ENCODE measurements around the gene TVP23C.
"Not testable (repeated sequence)": the region's sequence is repeated elsewhere in the genome, so short reads cannot be mapped to it uniquely, and the experiment has no call there.

The TVP23C gene

DNA sequence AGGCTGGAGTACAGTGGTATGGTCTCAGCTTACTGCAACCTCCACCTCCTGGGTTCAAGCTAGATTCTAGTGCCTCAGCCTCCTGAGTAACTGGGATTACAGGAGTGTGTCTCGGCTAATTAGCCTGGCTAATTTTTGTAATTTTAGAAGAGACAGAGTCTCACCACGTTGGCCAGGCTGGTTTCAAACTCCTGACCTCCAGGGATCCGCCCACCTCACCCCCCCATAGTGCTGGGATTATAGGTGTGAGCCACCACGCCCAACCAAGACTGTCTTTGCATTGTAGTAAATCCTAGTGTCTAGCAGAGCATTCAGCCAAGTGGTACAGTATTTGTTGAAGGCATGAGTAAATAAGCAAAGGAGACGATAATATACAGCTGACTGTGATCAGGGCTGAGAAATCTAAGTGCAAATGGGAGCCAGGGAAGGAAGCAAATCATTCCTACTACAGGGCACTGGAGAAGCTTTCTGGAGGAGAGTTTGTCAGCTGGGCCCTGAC is 5.9 kb downstream of the TVP23C start:
- H3K27ac Mint-ChIP-seq; H3K4me3 Mint-ChIP-seq; H3K36me3 Mint-ChIP-seq (ENCODE audit: low read depth); H3K27me3 Mint-ChIP-seq (ENCODE audit: low read depth); H3K9me3 Mint-ChIP-seq: not testable (repeated sequence)
- H3K4me1 Mint-ChIP-seq (ENCODE audit: low read depth) = peaks cover 14% of the 10 kb centered on the region

DNA sequence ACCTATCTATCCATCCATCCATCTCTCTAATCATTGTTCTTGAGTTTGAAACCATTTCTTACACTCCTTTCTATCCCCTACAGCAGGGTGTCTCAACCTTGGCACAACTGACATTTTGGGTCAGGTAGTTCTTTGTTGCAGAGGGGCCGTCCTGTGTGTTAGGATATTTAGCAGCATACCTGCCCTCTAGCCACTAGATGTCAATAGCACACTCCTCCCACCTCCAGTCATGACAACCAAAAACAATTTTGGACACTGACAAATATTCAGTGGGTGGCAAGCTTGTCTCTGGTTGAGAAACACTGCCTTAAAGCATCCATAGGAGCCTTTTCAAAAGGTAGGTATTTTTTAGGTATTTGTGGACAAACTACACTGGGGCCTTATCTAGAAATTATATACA is 10.4 kb downstream of the TVP23C start:
- H3K27ac Mint-ChIP-seq; H3K36me3 Mint-ChIP-seq (ENCODE audit: low read depth); H3K9me3 Mint-ChIP-seq; H3K4me3 Mint-ChIP-seq; H3K27me3 Mint-ChIP-seq (ENCODE audit: low read depth); H3K4me1 Mint-ChIP-seq (ENCODE audit: low read depth): not testable (repeated sequence)

DNA sequence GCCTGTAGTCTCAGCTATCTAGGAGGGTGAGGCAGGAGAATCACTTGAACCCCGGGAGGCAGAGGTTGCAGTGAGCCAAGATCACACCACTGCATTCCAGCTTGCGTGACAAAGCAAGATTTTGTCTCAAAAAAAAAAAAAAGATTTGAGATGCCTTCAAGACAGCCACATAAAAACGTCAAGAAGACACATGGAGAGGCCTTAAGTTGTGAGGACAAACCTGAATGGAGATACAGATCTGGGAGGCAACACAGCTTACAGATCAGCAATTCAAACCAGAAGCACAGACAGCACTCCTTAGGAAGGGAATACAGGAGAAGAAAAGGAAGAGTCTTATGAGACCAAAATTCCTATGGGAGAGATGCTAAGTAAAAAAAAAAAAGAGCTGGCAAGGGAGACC is 13.7 kb downstream of the TVP23C start:
- H3K4me1 Mint-ChIP-seq (ENCODE audit: low read depth); H3K27ac Mint-ChIP-seq; H3K9me3 Mint-ChIP-seq; H3K4me3 Mint-ChIP-seq; H3K27me3 Mint-ChIP-seq (ENCODE audit: low read depth): not testable (repeated sequence)
- peaks cover 15% of the 10 kb centered on the region for H3K36me3 Mint-ChIP-seq (ENCODE audit: low read depth)

DNA sequence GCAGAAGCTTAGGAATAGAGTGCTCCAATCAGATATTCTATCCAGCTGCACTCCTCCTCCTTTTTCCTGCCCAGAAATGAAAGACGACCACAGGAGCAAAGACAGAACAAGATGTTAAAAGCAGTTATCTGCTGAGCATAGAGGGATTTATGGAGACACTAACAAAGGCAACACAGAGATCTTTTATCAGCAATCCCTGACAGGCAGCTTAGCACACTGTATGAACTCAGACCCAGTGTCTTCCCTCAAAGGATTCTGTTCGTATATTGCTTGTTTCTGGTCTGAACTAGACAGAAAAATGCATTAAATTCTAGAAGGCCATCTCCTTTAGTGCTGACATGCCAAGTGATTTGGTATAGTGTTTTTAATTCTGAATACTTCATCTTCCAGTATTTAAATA is 16.7 kb downstream of the TVP23C start:
- H3K9me3 Mint-ChIP-seq; H3K4me1 Mint-ChIP-seq (ENCODE audit: low read depth); H3K27ac Mint-ChIP-seq; H3K27me3 Mint-ChIP-seq (ENCODE audit: low read depth); H3K4me3 Mint-ChIP-seq: not testable (repeated sequence)
- peaks cover 17% of the 10 kb centered on the region for H3K36me3 Mint-ChIP-seq (ENCODE audit: low read depth)

DNA sequence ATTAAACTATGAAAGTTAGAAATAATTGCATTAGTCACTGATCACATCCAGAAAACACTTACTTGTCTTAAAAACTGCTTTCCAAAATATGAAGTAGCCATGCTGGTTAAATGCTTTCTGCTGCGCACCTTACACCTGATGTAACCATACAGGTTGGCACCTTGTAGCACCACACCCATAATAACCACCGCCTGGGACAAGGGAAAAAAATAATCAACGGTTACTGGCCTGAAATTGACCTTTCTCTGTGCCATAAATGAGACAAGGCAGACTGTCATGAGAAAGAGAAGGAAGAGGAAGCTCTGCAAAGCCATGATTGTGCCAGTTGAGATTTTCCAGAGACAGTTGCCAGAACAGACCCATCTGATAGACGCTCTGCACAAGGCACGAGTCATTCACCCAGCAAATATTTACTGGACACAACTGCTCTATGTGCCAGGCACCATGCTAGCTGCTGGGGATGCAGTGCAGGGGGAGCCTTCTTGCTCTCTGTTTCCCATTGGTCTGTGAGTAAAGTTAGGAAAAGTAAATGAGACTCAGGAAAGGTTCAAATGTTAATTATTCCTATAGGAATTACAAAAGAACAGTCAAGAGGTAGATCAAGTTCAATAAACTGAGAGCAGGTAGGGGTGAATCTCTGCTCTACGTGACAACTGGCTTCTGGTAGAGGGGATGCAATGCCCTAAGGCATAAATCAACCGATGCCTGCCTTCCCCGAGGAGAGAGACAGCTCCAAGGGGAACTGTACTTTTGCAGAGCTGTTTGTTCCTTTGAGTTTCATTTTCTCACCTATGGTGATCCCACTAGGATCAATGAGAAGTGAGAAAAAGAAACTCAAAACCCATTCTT is 22.7 kb downstream of the TVP23C start:
- peaks cover 20% of the 10 kb centered on the region for H3K36me3 Mint-ChIP-seq (ENCODE audit: low read depth)
- not testable (repeated sequence) for H3K9me3 Mint-ChIP-seq; H3K27me3 Mint-ChIP-seq (ENCODE audit: low read depth); H3K4me3 Mint-ChIP-seq; H3K4me1 Mint-ChIP-seq (ENCODE audit: low read depth); H3K27ac Mint-ChIP-seq

DNA sequence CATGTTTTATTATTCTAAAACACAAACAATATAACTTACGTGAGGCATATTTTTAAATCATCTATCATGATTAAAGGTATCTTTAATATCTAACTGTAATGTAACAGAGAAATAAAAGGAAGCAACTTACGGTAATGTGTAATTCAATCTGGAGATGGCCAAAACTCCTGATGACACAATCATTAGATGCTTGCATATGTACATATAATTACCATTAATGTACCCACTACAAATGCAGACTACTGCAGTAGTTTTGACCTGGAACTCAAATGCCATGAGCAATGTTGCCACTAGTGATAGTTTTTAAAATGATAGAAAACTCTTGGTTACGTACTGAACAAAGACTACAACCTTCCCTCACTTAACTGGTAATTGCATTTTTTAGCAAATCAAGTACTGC is 30.2 kb downstream of the TVP23C start:
- peaks cover 25% of the 10 kb centered on the region for H3K36me3 Mint-ChIP-seq (ENCODE audit: low read depth)
- not testable (repeated sequence) for H3K27ac Mint-ChIP-seq; H3K4me3 Mint-ChIP-seq; H3K4me1 Mint-ChIP-seq (ENCODE audit: low read depth); H3K27me3 Mint-ChIP-seq (ENCODE audit: low read depth); H3K9me3 Mint-ChIP-seq

DNA sequence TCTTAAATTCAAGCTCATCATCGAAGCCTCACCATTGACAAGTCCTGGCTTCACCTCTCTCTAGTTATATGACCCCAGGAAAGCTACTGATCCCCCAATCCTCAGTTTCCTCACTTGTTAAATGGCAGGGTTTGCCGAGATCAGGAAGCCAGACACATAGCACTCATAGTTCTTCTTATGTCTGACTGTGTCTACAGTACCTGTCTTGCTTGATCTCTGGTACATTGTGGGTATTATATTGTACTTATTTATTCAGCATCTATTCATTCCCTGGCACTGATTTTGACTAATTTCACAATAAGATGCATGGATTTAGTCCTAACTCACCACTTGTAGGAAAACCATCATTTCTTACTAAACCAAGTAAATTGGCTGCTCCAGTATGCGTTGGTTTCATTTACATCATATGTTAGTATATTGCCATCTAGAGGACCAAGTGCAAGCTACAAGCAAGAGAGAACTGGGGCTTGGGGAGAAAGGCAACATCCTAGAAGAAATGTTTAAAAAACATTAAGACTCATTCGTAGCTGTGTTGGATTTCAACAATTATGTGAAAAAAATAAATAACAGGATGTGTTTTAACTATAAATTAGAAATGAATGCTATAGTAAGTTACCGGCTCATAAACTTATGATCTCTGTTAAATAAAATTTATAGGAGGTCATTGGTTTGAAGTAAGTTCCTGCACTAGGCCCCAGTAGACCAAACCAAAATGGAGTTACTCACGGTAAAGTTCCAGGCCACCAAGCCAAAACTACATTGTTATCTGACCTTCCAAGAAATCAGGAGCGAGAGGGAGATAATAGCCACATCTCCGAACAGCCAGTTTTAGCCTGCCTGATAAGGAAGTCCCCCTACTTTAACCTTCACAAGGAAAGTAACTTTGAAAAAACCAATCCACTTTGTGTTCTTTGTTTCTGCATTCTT is 36.7 kb downstream of the TVP23C start:
- not testable (repeated sequence) for H3K4me1 Mint-ChIP-seq (ENCODE audit: low read depth); H3K4me3 Mint-ChIP-seq; H3K27me3 Mint-ChIP-seq (ENCODE audit: low read depth); H3K27ac Mint-ChIP-seq; H3K9me3 Mint-ChIP-seq
- peaks cover 18% of the 10 kb centered on the region for H3K36me3 Mint-ChIP-seq (ENCODE audit: low read depth)

DNA sequence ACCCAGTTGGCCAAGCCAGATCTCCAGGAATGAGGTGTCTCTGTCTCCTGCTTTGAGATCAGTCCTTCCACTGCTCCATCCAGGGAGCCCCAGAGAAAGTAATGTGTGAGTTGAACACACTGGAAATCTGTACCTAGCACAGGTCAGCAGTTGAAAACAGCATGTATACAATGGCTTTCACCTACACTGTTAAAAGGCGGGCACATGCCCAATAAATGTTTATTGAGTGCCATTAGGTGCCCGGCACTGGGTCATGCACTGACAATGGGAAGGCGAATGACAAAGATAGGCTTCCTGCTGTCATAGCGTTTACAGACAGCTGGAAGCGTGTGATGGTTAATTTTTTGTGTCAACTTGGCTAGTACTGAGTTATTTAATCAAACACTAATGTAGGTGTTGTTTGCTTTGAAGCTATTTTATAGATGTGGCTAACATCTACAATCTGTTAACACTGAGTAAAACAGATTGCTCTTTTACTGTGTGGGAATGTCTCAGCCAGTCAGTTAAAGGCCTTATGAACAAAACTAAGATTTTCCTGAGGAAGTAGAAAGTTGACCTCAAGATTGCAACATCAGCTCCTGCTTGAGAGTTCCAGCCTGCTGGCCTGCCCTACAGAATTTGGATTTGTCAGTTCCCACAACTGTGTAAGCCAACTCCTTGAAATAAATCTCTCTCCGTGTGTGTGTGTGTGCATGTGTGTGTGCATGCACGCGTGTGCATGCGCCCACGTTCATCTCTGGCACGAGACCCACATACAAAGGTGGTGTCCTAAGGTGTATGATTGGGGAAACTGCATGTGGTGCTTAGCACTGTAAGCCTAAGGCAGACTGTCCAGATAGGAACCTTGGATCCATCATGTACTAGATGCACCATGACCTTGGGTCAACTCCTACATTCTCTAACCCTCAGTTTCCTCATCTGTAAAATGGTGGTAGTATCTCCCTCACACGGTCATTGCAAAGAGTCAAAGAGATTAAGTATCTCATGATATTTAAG is 38.0 kb downstream of the TVP23C start:
- not testable (repeated sequence) for H3K27ac Mint-ChIP-seq; H3K9me3 Mint-ChIP-seq; H3K36me3 Mint-ChIP-seq (ENCODE audit: low read depth); H3K4me1 Mint-ChIP-seq (ENCODE audit: low read depth); H3K27me3 Mint-ChIP-seq (ENCODE audit: low read depth); H3K4me3 Mint-ChIP-seq

DNA sequence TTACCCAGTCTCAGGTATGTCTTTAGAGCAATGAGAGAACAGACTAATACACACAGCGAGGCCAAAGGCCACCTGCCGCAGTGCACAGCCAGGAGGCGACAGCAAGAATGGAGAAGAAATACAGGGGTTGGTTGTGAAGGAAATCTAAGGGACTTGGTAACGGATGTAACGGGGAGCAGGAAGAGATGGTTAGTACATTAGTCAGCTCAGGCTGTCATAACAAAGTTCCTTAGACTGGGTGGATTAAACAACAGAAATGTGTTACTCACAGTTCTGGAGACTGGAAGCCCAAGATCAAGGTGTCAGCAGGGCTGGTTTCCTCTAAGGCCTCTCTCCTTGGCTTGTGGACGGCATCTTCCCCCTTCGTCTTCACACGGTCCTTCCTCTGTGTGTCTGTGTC is 47.1 kb downstream of the TVP23C start:
- H3K27me3 Mint-ChIP-seq (ENCODE audit: low read depth) = no peaks in the 10 kb centered on the region
- H3K36me3 Mint-ChIP-seq (ENCODE audit: low read depth) = peaks cover 21% of the 10 kb centered on the region
- no peak overlapping the region for H3K4me3 Mint-ChIP-seq
- H3K4me1 Mint-ChIP-seq (ENCODE audit: low read depth) = peaks cover 3% of the 10 kb centered on the region
- H3K9me3 Mint-ChIP-seq = no peaks in the 10 kb centered on the region
- no peak overlapping the region for H3K27ac Mint-ChIP-seq

DNA sequence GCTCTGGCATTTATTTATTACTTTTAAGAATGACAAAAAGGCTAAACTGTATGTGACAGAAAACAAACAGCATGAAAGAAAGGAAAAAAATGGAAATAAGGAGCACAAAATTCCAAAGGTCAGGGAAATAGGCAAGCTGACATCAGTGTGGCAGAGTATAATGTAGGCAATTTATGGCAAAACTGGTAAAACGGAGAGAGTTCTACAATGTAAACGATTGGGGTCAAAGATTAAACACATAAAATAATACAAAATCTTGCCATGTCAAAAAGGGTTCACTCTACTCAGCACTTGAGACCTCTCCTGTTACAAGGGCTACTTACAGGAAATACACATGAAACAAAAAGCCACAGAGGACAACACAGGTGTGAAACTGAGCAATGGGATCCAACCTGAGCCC is 48.8 kb downstream of the TVP23C start:
- no peaks in the 10 kb centered on the region for H3K27me3 Mint-ChIP-seq (ENCODE audit: low read depth)
- H3K4me1 Mint-ChIP-seq (ENCODE audit: low read depth) = peaks cover 3% of the 10 kb centered on the region
- H3K4me3 Mint-ChIP-seq = no peak overlapping the region
- H3K9me3 Mint-ChIP-seq = no peaks in the 10 kb centered on the region
- no peak overlapping the region for H3K27ac Mint-ChIP-seq
- H3K36me3 Mint-ChIP-seq (ENCODE audit: low read depth) = peaks cover 26% of the 10 kb centered on the region

DNA sequence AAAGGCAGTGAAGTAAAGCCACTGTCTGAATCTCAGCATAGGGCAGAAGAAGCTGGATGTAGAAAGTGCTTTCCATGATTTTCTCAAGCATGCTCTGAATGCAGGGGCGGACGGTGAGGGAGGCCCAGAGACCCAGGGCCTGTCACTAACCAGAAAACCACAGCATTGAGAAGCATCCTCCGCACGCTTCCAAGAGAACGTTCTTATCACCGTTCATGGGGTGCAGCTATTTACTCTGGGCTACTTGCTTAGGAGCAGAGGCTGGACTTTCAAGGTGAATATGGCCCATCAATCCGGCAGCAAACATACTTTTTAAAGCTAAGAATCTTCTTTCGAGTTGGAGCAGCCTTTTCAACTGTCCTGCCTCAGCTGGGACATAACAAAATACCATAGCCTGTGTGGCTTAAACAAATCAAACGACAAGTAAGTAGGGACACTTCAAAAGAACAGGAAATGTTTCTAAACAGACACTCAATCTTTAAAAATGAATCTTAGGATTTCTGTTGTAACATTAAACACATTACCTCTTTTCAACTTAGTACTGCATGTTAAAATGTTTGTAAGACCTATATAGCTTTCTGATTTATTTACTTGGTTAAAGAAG is 49.3 kb downstream of the TVP23C start:
- Mint-ChIP-seq H3K9me3 (no peaks in the 10 kb centered on the region), H3K4me3 (no peak overlapping the region), H3K4me1 (ENCODE audit: low read depth) (peaks cover 3% of the 10 kb centered on the region), H3K36me3 (ENCODE audit: low read depth) (peaks cover 26% of the 10 kb centered on the region), H3K27me3 (ENCODE audit: low read depth) (no peaks in the 10 kb centered on the region), H3K27ac (no peak overlapping the region)

DNA sequence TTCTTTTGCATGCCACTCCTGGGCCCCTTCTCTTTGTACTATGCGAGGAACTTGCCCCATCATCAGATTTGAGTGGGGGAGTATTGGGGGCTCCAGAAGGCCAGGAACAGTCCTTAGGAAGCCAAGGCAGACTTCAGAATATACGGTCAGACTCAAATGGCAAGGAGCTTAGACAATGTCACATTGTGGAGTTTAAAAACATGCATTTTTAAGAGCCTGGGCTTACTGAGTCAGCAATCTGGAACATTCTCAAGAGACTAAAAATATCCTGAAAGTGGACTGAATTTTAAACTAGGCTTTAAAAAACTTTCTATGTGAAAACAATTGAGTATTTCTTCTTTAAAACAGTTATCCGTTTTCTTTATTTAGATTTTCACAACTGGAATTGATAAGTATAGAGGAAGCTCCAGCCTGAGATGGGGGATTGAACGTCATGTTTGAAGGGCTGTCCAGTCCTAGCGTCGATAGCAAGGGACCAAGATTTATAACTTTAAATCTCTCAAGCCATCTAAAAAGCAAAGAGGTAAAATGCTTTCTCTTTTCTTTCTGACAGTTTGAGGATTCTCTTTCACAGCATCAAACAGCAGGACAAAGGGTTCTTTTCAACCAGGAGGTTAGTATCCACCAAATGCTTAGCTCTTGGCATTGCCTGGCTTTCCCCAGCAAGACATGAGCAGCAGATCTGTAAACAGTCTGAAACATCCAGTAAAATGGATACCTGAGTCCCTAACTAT is 50.1 kb downstream of the TVP23C start:
- Mint-ChIP-seq H3K4me1 (ENCODE audit: low read depth) (peaks cover 3% of the 10 kb centered on the region), H3K4me3 (no peak overlapping the region), H3K36me3 (ENCODE audit: low read depth) (peaks cover 26% of the 10 kb centered on the region), H3K27me3 (ENCODE audit: low read depth) (no peaks in the 10 kb centered on the region), H3K27ac (no peak overlapping the region), H3K9me3 (no peaks in the 10 kb centered on the region)

DNA sequence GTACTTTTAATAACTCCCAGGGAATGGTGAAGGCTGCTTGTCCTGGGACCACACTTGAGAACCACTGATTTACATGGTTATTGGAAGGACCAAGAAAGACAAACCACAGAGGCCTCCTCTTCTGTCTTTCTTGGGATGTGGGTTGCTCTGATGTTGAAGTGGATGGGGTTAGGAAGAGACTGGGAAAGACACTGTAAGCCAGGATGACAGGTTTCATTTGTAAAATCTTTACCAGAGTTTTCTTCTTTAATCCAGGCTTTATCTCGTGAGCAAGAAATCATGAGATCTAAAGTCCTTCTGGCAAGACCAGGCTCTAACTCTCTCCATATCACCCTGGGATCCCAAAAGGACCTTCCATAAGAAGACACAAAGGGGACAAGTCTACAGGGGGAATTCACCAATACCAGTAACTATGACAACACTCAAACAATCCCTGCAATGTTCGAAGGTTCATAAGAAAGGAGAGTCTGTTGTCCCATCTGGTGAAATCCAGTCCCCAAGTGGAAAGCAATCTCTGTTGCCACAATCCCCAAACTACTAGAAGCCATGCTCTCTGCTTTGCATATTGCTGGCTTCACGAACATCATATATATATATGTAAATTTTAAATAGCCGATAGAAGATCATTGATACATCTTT is 51.1 kb downstream of the TVP23C start:
- no peak overlapping the region for H3K4me3 Mint-ChIP-seq
- H3K4me1 Mint-ChIP-seq (ENCODE audit: low read depth) = peaks cover 3% of the 10 kb centered on the region
- H3K27ac Mint-ChIP-seq = no peak overlapping the region
- H3K36me3 Mint-ChIP-seq (ENCODE audit: low read depth) = peaks cover 26% of the 10 kb centered on the region
- H3K27me3 Mint-ChIP-seq (ENCODE audit: low read depth) = no peaks in the 10 kb centered on the region
- H3K9me3 Mint-ChIP-seq = no peaks in the 10 kb centered on the region
